HL-60 (cell line): ENCODE data around the gene GALNT7.

Source experiments
- DNase-seq, 2 experiments: peaks; one replicate each; pipeline ENCODE4 v3.0.0-alpha.2; 2010 to 2020; ENCODE audit warnings: low read depth in 1 of 2, low spot score in 1 of 2
- H3K27ac ChIP-seq: fragments of 250-450 bp; sonication (Bioruptor Pico); replicated peaks from 2 replicates; pipeline ENCODE4 v1.5.1; 2020; ENCODE audit warnings: mild to moderate bottlenecking, moderate library complexity
- H3K27me3 ChIP-seq: fragments of 250-450 bp; sonication (Bioruptor Pico); 2 replicates; pipeline ENCODE4 v1.5.1; 2021; ENCODE audit warnings: mild to moderate bottlenecking, moderate library complexity; ENCODE audit not compliant: insufficient read depth, poor library complexity, severe bottlenecking
- H3K4me3 ChIP-seq: replicated peaks from 2 replicates; pipeline ENCODE4 v1.5.1; 2011; ENCODE audit warnings: mild to moderate bottlenecking, control low read depth, low read length; ENCODE audit not compliant: insufficient read depth
- CTCF ChIP-seq: IDR thresholded peaks from one replicate; pipeline ENCODE4 v1.5.1; 2011; ENCODE audit warnings: low read length, control low read depth, inconsistent platforms; ENCODE audit not compliant: insufficient read depth
- GABPA ChIP-seq: IDR thresholded peaks from 2 replicates; pipeline ENCODE4 v1.6.1; 2012; ENCODE audit warnings: low read depth
- POLR2AphosphoS5 ChIP-seq: IDR thresholded peaks from 2 replicates; pipeline ENCODE4 v1.6.1; 2012; ENCODE audit warnings: low read depth
- REST ChIP-seq: IDR thresholded peaks from 2 replicates; pipeline ENCODE4 v1.6.1; 2012; ENCODE audit warnings: low read depth; ENCODE audit not compliant: insufficient replicate concordance
- SPI1 ChIP-seq: IDR thresholded peaks from 2 replicates; pipeline ENCODE4 v1.6.1; 2012; ENCODE audit warnings: low read depth, mild to moderate bottlenecking, borderline replicate concordance

GALNT7 gene

GRCh38 chr4:173230062-173230461 lies 61.5 kb downstream of the GALNT7 start:
- DNase-seq: peak in 1 of 2 experiments; percentile 9
- Histone ChIP-seq H3K4me3 (no peak overlapping the region), H3K27me3 (no peaks in the 10 kb centered on the region), H3K27ac (no peak overlapping the region)
- TF ChIP-seq CTCF: no peak
- TF ChIP-seq POLR2AphosphoS5: no peak
- no peak for TF ChIP-seq SPI1
- TF ChIP-seq GABPA: no peak
- TF ChIP-seq REST: no peak

GRCh38 chr4:173231916-173232315 lies 63.3 kb downstream of the GALNT7 start:
- Histone ChIP-seq H3K4me3 (no peak overlapping the region), H3K27me3 (no peaks in the 10 kb centered on the region), H3K27ac (no peak overlapping the region)
- peak in 1 of 2 experiments; percentile 11 for DNase-seq
- TF ChIP-seq CTCF: no peak
- TF ChIP-seq SPI1: no peak
- no peak for TF ChIP-seq REST
- TF ChIP-seq POLR2AphosphoS5: no peak
- no peak for TF ChIP-seq GABPA

GRCh38 chr4:173233857-173234256 lies 65.2 kb downstream of the GALNT7 start:
- TF ChIP-seq CTCF: no peak
- TF ChIP-seq GABPA: no peak
- no peak for TF ChIP-seq POLR2AphosphoS5
- TF ChIP-seq REST: no peak
- TF ChIP-seq SPI1: no peak

More at GRCh38 chr4:173233857-173234256, 65.2 kb downstream of the GALNT7 start:
- H3K4me3 ChIP-seq: no peak overlapping the region
- no peaks in the 10 kb centered on the region for H3K27me3 ChIP-seq
- no peak overlapping the region for H3K27ac ChIP-seq
- no peak for DNase-seq
